ENCODE data around the gene RLN3.
"Not testable (repeated sequence)": the region's sequence is repeated elsewhere in the genome, so short reads cannot be mapped to it uniquely, and the experiment has no call there.

Gene RLN3

GRCh38 chr19:14021474-14021873 is 6.5 kb upstream of the RLN3 start:
- no peak for DNase-seq (ENCODE audit: low read depth)

GRCh38 chr19:14022469-14022868 is 5.5 kb upstream of the RLN3 start:
- DNase-seq (ENCODE audit: low read depth): peak; percentile 57

- DNase-seq (ENCODE audit: low read depth): peak; percentile 64
These were observed 4.3 kb upstream of the RLN3 start for GRCh38 chr19:14023404-14024235.

- DNase-seq (ENCODE audit: low read depth): not testable (repeated sequence)
These were observed 1.2 kb upstream of the RLN3 start for GRCh38 chr19:14026652-14027192.

GRCh38 chr19:14028901-14029300 is 953 bp downstream of the RLN3 start:
- DNase-seq (ENCODE audit: low read depth): no peak

- no peak for DNase-seq (ENCODE audit: low read depth)
These were observed 3.2 kb downstream of the RLN3 start for GRCh38 chr19:14030997-14031718.

GRCh38 chr19:14031719-14032480 is 4.0 kb downstream of the RLN3 start, which contains the start of gene IL27RA:
Gene IL27RA, plus strand, starts transcription at chr19:14031762. Its CDS starts 111 bp downstream, at chr19:14031873.
- peak; percentile 13 for DNase-seq (ENCODE audit: low read depth)

- DNase-seq (ENCODE audit: low read depth): peak; percentile 28
These were observed 6.0 kb downstream of the RLN3 start for GRCh38 chr19:14033946-14034345.

GRCh38 chr19:14035159-14035558 is 7.2 kb downstream of the RLN3 start:
- not testable (repeated sequence) for DNase-seq (ENCODE audit: low read depth)

- DNase-seq (ENCODE audit: low read depth): no peak
These were observed 7.8 kb downstream of the RLN3 start for GRCh38 chr19:14035706-14036105.

- DNase-seq (ENCODE audit: low read depth): no peak
These were observed 11.2 kb downstream of the RLN3 start for GRCh38 chr19:14039181-14039580.

- peak; percentile 74 for DNase-seq (ENCODE audit: low read depth)
These were observed 15.0 kb downstream of the RLN3 start for GRCh38 chr19:14042659-14043608.

- DNase-seq (ENCODE audit: low read depth): not testable (repeated sequence)
These were observed 19.9 kb downstream of the RLN3 start for GRCh38 chr19:14047866-14048265.

- peak; percentile 17 for DNase-seq (ENCODE audit: low read depth)
These were observed 20.6 kb downstream of the RLN3 start for GRCh38 chr19:14048443-14049153.

GRCh38 chr19:14050512-14050911 is 22.6 kb downstream of the RLN3 start:
- no peak for DNase-seq (ENCODE audit: low read depth)

- DNase-seq (ENCODE audit: low read depth): not testable (repeated sequence)
These were observed 23.0 kb downstream of the RLN3 start for GRCh38 chr19:14050961-14051360.

- no peak for DNase-seq (ENCODE audit: low read depth)
These were observed 24.0 kb downstream of the RLN3 start for GRCh38 chr19:14051980-14052379.

GRCh38 chr19:14052470-14052869 is 24.5 kb downstream of the RLN3 start:
- DNase-seq (ENCODE audit: low read depth): no peak

GRCh38 chr19:14053032-14053431 is 25.1 kb downstream of the RLN3 start:
- DNase-seq (ENCODE audit: low read depth): no peak

- no peak for DNase-seq (ENCODE audit: low read depth)
These were observed 25.6 kb downstream of the RLN3 start for GRCh38 chr19:14053500-14053899.

Data from amniotic epithelial cell (primary cell).